ENCODE results near the gene GABRG3.

GABRG3 gene

GRCh38 chr15:27535445-27536129, 564.6 kb downstream of the GABRG3 start:
- H3K27me3 ChIP-seq (ENCODE audit: insufficient read depth, poor library complexity, severe bottlenecking): no peaks in the 10 kb centered on the region
- DNase-seq (ENCODE audit: low read depth in 1 of 2, low spot score in 1 of 2): no peak
- TF ChIP-seq SPI1 (IDR thresholded peaks at IDR 0.05; ENCODE audit: borderline replicate concordance, low read depth) (no peak), POLR2AphosphoS5 (IDR thresholded peaks at IDR 0.05; ENCODE audit: low read depth) (no peak), REST (IDR thresholded peaks at IDR 0.05; ENCODE audit: insufficient replicate concordance, low read depth) (no peak), GABPA (IDR thresholded peaks at IDR 0.05; ENCODE audit: low read depth) (no peak)
- TF ChIP-seq, protein P1, sequence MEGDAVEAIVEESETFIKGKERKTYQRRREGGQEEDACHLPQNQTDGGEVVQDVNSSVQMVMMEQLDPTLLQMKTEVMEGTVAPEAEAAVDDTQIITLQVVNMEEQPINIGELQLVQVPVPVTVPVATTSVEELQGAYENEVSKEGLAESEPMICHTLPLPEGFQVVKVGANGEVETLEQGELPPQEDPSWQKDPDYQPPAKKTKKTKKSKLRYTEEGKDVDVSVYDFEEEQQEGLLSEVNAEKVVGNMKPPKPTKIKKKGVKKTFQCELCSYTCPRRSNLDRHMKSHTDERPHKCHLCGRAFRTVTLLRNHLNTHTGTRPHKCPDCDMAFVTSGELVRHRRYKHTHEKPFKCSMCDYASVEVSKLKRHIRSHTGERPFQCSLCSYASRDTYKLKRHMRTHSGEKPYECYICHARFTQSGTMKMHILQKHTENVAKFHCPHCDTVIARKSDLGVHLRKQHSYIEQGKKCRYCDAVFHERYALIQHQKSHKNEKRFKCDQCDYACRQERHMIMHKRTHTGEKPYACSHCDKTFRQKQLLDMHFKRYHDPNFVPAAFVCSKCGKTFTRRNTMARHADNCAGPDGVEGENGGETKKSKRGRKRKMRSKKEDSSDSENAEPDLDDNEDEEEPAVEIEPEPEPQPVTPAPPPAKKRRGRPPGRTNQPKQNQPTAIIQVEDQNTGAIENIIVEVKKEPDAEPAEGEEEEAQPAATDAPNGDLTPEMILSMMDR (IDR thresholded peaks at IDR 0.05; ENCODE audit: insufficient read depth, low read length): no peak
- no peak overlapping the region for H3K27ac ChIP-seq (replicated peaks)
- H3K4me3 ChIP-seq (replicated peaks; ENCODE audit: insufficient read depth, low read length): no peak overlapping the region

DNA sequence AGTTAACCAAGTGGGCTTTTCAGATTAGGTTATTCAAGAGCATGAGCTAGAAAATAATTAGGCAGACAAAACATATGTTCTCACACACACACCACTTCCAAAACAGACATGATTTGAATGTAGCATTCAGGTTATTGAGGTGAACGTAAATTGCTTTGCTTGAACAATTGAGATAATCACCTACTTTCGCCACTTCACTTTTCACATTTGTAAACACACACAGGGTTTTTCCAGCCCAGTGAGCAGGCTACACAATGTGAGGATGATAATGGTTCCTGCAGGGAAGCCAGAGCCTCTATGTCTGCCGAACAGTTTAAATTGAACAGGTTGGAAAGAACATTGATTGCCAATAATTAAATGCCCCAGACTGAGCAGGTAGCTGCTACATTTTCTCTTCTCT, 567.3 kb downstream of the GABRG3 start:
- no peak overlapping the region for H3K27ac ChIP-seq (replicated peaks)
- TF ChIP-seq POLR2AphosphoS5 (IDR thresholded peaks at IDR 0.05; ENCODE audit: low read depth): no peak
- TF ChIP-seq REST (IDR thresholded peaks at IDR 0.05; ENCODE audit: insufficient replicate concordance, low read depth): no peak
- no peak for TF ChIP-seq SPI1 (IDR thresholded peaks at IDR 0.05; ENCODE audit: borderline replicate concordance, low read depth)
- TF ChIP-seq, protein P1 (IDR thresholded peaks at IDR 0.05; ENCODE audit: insufficient read depth, low read length): no peak
- TF ChIP-seq GABPA (IDR thresholded peaks at IDR 0.05; ENCODE audit: low read depth): no peak
- no peaks in the 10 kb centered on the region for H3K27me3 ChIP-seq (ENCODE audit: insufficient read depth, poor library complexity, severe bottlenecking)
- H3K4me3 ChIP-seq (replicated peaks; ENCODE audit: insufficient read depth, low read length): no peak overlapping the region
- DNase-seq (ENCODE audit: low read depth in 1 of 2, low spot score in 1 of 2): no peak

DNA sequence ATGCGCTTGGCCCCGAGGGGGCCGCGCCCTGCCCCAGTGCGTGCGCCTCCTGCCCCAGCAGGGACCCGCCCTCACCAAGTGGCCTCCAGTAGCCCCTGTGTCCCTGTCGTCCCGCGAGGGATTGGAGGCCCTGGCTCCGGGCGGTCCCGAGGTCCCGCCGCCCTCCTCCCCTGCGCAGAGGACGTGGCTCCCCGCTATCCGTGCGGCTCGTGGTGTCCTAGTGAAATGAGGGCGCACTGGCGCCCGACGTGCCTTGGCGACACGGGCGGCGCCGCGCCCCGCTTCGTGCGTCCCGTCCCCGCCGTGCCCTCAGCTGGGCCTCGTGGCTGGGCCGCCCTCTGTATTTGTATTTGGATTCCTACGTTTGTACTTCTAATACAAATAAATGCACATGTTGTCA, 570.6 kb downstream of the GABRG3 start:
- no peak overlapping the region for H3K4me3 ChIP-seq (replicated peaks; ENCODE audit: insufficient read depth, low read length)
- H3K27me3 ChIP-seq (ENCODE audit: insufficient read depth, poor library complexity, severe bottlenecking): no peaks in the 10 kb centered on the region
- TF ChIP-seq SPI1 (IDR thresholded peaks at IDR 0.05; ENCODE audit: borderline replicate concordance, low read depth): no peak
- TF ChIP-seq, protein P1 (IDR thresholded peaks at IDR 0.05; ENCODE audit: insufficient read depth, low read length): no peak
- TF ChIP-seq GABPA (IDR thresholded peaks at IDR 0.05; ENCODE audit: low read depth): no peak
- TF ChIP-seq REST (IDR thresholded peaks at IDR 0.05; ENCODE audit: insufficient replicate concordance, low read depth): no peak
- TF ChIP-seq POLR2AphosphoS5 (IDR thresholded peaks at IDR 0.05; ENCODE audit: low read depth): no peak
- no peak overlapping the region for H3K27ac ChIP-seq (replicated peaks)
- DNase-seq (ENCODE audit: low read depth in 1 of 2, low spot score in 1 of 2): no peak

Measured in HL-60 (cell line).